GM12878 (cell line): ENCODE results near the gene PIEZO2. TPM values are rescaled to one million over a fixed set of nuclear protein-coding genes. Genes with fewer than 3 reads are reported as not detected.

Experiments
- ATAC-seq: fragments of 200-7000 bp; cut with Tn5 transposase; 3 replicates; pipeline ENCODE4 v1.9.1; 2020; ENCODE audit warnings: mild to moderate bottlenecking, moderate library complexity
- BruUV-seq: library from RNA; stranded (reverse); fragments of 400-500 nt; replicated peaks from 2 replicates; lab custom pipeline; 2021; lab: Mats Ljungman, UMichigan
- CTCF ChIA-PET: fragments of 300-600 bp; sonication (Branson Sonifier 250); formaldehyde crosslinking; extraction: SDS; loops from one replicate; lab custom pipeline; 2021; ENCODE audit warnings: inconsistent platforms; lab: Yijun Ruan, JAX
- POLR2A ChIA-PET: fragments of 350-600 bp; formaldehyde crosslinking; extraction: SDS; loops from one replicate; lab custom pipeline; 2021; ENCODE audit warnings: inconsistent platforms; lab: Charles Lee
- RAD21 ChIA-PET: fragments of 300-600 bp; sonication (Branson Sonifier 250); formaldehyde crosslinking; loops from one replicate; lab custom pipeline; 2023; ENCODE audit warnings: antibody characterized with exemption; ENCODE audit not compliant: unreplicated experiment; lab: Charles Lee
- SMC1A ChIA-PET: fragments of 300-600 bp; sonication (Branson Sonifier 250); formaldehyde crosslinking; loops from one replicate; lab custom pipeline; 2023; ENCODE audit not compliant: unreplicated experiment, uncharacterized antibody; lab: Charles Lee
- DNase-seq: peaks from one replicate; pipeline ENCODE4 v3.0.0-alpha.2; 2011; ENCODE audit warnings: low read depth, low spot score
- FAIRE-seq: peaks from 3 replicates; lab custom pipeline; 2011; peaks lifted over from hg19 to GRCh38; lab: Jason Lieb, UNC
- H2AFZ ChIP-seq: 2 replicates; pipeline ENCODE4 v1.6.0; 2011; ENCODE audit warnings: low read depth, low read length, control low read depth; ENCODE audit not compliant: control insufficient read depth
- H3K27ac ChIP-seq: 2 replicates; pipeline ENCODE4 v1.5.1; 2011; ENCODE audit warnings: control low read depth; ENCODE audit not compliant: control insufficient read depth, insufficient read depth
- H3K27me3 ChIP-seq, 2 experiments: replicated peaks in 1 of 2; 2 replicates each; pipeline versions ENCODE4 v1.6.0 to v1.6.1; 2011; ENCODE audit warnings: low read length in 1 of 2; ENCODE audit not compliant: control insufficient read depth in 2 of 2, insufficient read depth in 2 of 2
- H3K36me3 ChIP-seq, 2 experiments: 2 replicates each; pipeline ENCODE4 v1.5.1; 2011; ENCODE audit warnings: low read length in 1 of 2; ENCODE audit not compliant: control insufficient read depth in 2 of 2, insufficient read depth in 2 of 2
- H3K4me1 ChIP-seq: 2 replicates; pipeline ENCODE4 v1.6.1; 2011; ENCODE audit warnings: mild to moderate bottlenecking, low read length, moderate library complexity, mixed read lengths; ENCODE audit not compliant: control insufficient read depth, insufficient read depth
- H3K4me2 ChIP-seq: 2 replicates; pipeline ENCODE4 v1.6.0; 2011; ENCODE audit warnings: control low read depth; ENCODE audit not compliant: control insufficient read depth, insufficient read depth
- H3K4me3 ChIP-seq: fragments of 200-600 bp; sonication (generic); 2 replicates; pipeline ENCODE4 v1.5.1; 2016
- H3K79me2 ChIP-seq: 2 replicates; pipeline ENCODE4 v1.6.0; 2011; ENCODE audit warnings: low read length; ENCODE audit not compliant: control insufficient read depth, insufficient read depth
- H3K9ac ChIP-seq: 2 replicates; pipeline ENCODE4 v1.8.0; 2011; ENCODE audit warnings: low read length, control low read depth, mixed read lengths; ENCODE audit not compliant: control insufficient read depth, insufficient read depth
- H3K9me3 ChIP-seq: replicated peaks from 3 replicates; pipeline ENCODE4 v1.5.1; 2011; ENCODE audit warnings: mild to moderate bottlenecking, low read length; ENCODE audit not compliant: control insufficient read depth, insufficient read depth
- H4K20me1 ChIP-seq: 2 replicates; pipeline ENCODE4 v1.6.0; 2011; ENCODE audit not compliant: control insufficient read depth, insufficient read depth
- ASH2L ChIP-seq: fragments of 300-600, 200-600 bp; sonication (generic); IDR thresholded peaks from 2 replicates; pipeline ENCODE4 v1.6.1; 2017; ENCODE audit warnings: low read depth, mild to moderate bottlenecking, borderline replicate concordance
- BACH1 ChIP-seq: fragments of 450-650 bp; IDR thresholded peaks from 2 replicates; pipeline ENCODE4 v1.6.1; 2017; ENCODE audit warnings: mild to moderate bottlenecking, borderline replicate concordance
- CREM ChIP-seq: IDR thresholded peaks from 2 replicates; pipeline ENCODE4 v1.6.1; 2014; ENCODE audit warnings: antibody characterized with exemption, low read depth
- EP300 ChIP-seq, 2 experiments: fragments of 150-350 bp in 1 of 2; IDR thresholded peaks; 2 replicates each; pipeline ENCODE4 v1.6.1; 2011 to 2012; ENCODE audit warnings: low read depth in 2 of 2, low read length in 2 of 2, borderline replicate concordance in 1 of 2, improper control_type of control experiment in 1 of 2, inconsistent platforms in 1 of 2; ENCODE audit not compliant: control insufficient read depth in 1 of 2
- HDGF ChIP-seq: fragments of 450-650 bp; IDR thresholded peaks from 2 replicates; pipeline ENCODE4 v1.6.1; 2016; ENCODE audit warnings: antibody characterized with exemption
- MEF2B ChIP-seq: fragments of 450-650 bp; IDR thresholded peaks from 2 replicates; pipeline ENCODE4 v1.6.1; 2018; ENCODE audit warnings: mild to moderate bottlenecking, moderate library complexity; ENCODE audit not compliant: partially characterized antibody, poor library complexity, severe bottlenecking
- MXI1 ChIP-seq: fragments of 150-350 bp; IDR thresholded peaks from 2 replicates; pipeline ENCODE4 v1.6.1; 2011; ENCODE audit warnings: low read depth, mild to moderate bottlenecking, inconsistent platforms, low read length, improper control_type of control experiment
- NR2C1 ChIP-seq: fragments of 450-650 bp; IDR thresholded peaks from 2 replicates; pipeline ENCODE4 v1.6.1; 2017; ENCODE audit warnings: antibody characterized with exemption, mild to moderate bottlenecking, moderate library complexity
- RELA ChIP-seq: fragments of 450-650 bp; IDR thresholded peaks from 2 replicates; pipeline ENCODE4 v1.8.0; 2014; ENCODE audit warnings: borderline replicate concordance; ENCODE audit not compliant: partially characterized antibody
- RUNX3 ChIP-seq: IDR thresholded peaks from 2 replicates; pipeline ENCODE4 v1.6.1; 2012; ENCODE audit warnings: low read length, inconsistent platforms
- SPI1 ChIP-seq: IDR thresholded peaks from 2 replicates; pipeline ENCODE4 v1.6.1; 2011; ENCODE audit warnings: low read depth, mild to moderate bottlenecking, low read length, moderate library complexity, borderline replicate concordance; ENCODE audit not compliant: insufficient read depth
- SREBF1 ChIP-seq: IDR thresholded peaks from 2 replicates; pipeline ENCODE4 v1.6.1; 2012; ENCODE audit warnings: mild to moderate bottlenecking, low read length
- TBL1XR1 ChIP-seq: IDR thresholded peaks from 2 replicates; pipeline ENCODE4 v1.6.1; 2012; ENCODE audit warnings: low read depth, low read length, improper control_type of control experiment
- WGBS: methylation state at CpG from one replicate; pipeline ENCODE4 v1.1.6; 2016; ENCODE audit warnings: low lambda C conversion rate; ENCODE audit not compliant: insufficient replicate concordance, insufficient coverage; ENCODE audit errors: missing lambda C conversion rate; 5-methylcytosine and 5-hydroxymethylcytosine counted together
- in situ Hi-C: fragments of 300-500 bp; cut with MboI; formaldehyde crosslinking; loops from 9 replicates; pipeline ENCODE4 v1.14.3; 2018; ENCODE audit warnings: mixed read lengths
- intact Hi-C: fragments of 100-400 bp; cut with micrococcal nuclease; formaldehyde crosslinking; loops from one replicate; pipeline ENCODE4 v1.14.2; 2022; ENCODE audit not compliant: unreplicated experiment
- polyA plus RNA-seq, 11 experiments: library from polyadenylated mRNA; depleted of rRNA in 4 of 11; unstranded in 6 of 11; stranded (reverse) in 5 of 11; fragments of >200 nt; fragmentation: Nextera tagmentation in 4 of 11; fragmentation: Illumina TruSeq in 1 of 11; extraction: Ambion mirVana in 4 of 11; extraction: Trizol in 1 of 11; gene quantifications; 1 replicate in 1 of 11; 2 replicates in 10 of 11; pipeline versions ENCODE4 v1.2.1 to v1.2.3, GENCODE V29; 2011 to 2016; ENCODE audit warnings: inconsistent platforms in 2 of 11, missing spikeins in 2 of 11, low read depth in 1 of 11
- total RNA-seq, 4 experiments: library from RNA; depleted of rRNA in 3 of 4; stranded (reverse); fragments of >200 nt in 3 of 4; fragmentation: Illumina TruSeq in 1 of 4; extraction: Trizol in 1 of 4; gene quantifications; 2 replicates each; pipeline versions ENCODE4 v1.2.1 to v1.2.3, GENCODE V29; 2013 to 2021
- TF ChIP-seq, protein P1 (sequence below), 3 experiments: IDR thresholded peaks in 2 of 3; conservative IDR thresholded peaks in 1 of 3; 2 replicates each; pipeline ENCODE4 v1.5.1; 2011; ENCODE audit warnings: low read depth in 3 of 3, low read length in 3 of 3, mild to moderate bottlenecking in 3 of 3, control low read depth in 2 of 3, moderate library complexity in 2 of 3, inconsistent platforms in 1 of 3, mixed read lengths in 1 of 3; ENCODE audit not compliant: control insufficient read depth in 2 of 3, insufficient read depth in 1 of 3; ENCODE audit errors: extremely low read depth in 1 of 3

The PIEZO2 gene
- total and polyA plus RNA-seq, 10 of the 15 experiments (the other 5 are each of a cell fraction or from before 2014, with no cell fraction given), result 6.7 to 42.3 (median 27.4) TPM

DNA sequence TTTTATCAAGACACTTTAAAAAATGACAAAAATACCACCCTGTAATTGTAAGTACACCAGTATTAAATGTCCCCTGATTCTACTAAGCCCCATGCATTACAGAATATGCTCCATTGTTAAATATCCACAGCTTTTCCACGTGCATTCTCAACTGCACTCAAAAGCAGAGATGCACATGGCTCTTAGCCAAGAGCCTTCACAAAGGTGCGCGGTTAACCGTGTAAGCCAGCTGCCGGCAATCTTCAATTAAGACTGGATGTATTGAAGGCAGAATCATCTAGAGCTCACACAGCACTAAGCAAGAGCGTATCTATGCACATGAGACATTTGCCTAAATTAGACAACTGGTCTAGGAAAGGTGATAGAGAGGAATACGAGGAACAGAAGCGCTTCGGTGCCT lies 345.2 kb downstream of the PIEZO2 start:
- CTCF ChIA-PET, result interaction anchor here (1.1 kb wide), 1 partner anchor 350 kb away, joined by 3 read pairs; no protein-coding TSS in a partner anchor
- SMC1A ChIA-PET, result no interaction called here
- DNase-seq, result no peak
- H3K79me2 ChIP-seq, result no peaks in the 10 kb centered on the region
- H3K4me1 ChIP-seq, result no peaks in the 10 kb centered on the region
- no peaks in the 10 kb centered on the region for H3K27me3 ChIP-seq
- FAIRE-seq, result no peak
- no peak for ATAC-seq
- no peak overlapping the region for H3K4me2 ChIP-seq
- H2AFZ ChIP-seq, result no peak overlapping the region
- peaks cover 0 to 25% of the 10 kb centered on the region in 2 experiments; a peak in 2 of 4 replicates for H3K36me3 ChIP-seq
- RAD21 ChIA-PET, result no interaction called here
- no peaks in the 10 kb centered on the region for H4K20me1 ChIP-seq
- WGBS, result 81% methylated on average over 9 of the region's 9 CpGs
- H3K27ac ChIP-seq, result no peak overlapping the region
- no peak overlapping the region for H3K4me3 ChIP-seq
- POLR2A ChIA-PET, result no interaction called here
- no TSS peak for BruUV-seq
- no peak for TF ChIP-seq SREBF1
- no peak for TF ChIP-seq NR2C1
- no peak for TF ChIP-seq CREM
- TF ChIP-seq MEF2B, result no peak
- no peak for TF ChIP-seq ASH2L
- TF ChIP-seq MXI1, result no peak
- TF ChIP-seq RELA, result no peak
- TF ChIP-seq SPI1, result no peak
- TF ChIP-seq, protein P1, sequence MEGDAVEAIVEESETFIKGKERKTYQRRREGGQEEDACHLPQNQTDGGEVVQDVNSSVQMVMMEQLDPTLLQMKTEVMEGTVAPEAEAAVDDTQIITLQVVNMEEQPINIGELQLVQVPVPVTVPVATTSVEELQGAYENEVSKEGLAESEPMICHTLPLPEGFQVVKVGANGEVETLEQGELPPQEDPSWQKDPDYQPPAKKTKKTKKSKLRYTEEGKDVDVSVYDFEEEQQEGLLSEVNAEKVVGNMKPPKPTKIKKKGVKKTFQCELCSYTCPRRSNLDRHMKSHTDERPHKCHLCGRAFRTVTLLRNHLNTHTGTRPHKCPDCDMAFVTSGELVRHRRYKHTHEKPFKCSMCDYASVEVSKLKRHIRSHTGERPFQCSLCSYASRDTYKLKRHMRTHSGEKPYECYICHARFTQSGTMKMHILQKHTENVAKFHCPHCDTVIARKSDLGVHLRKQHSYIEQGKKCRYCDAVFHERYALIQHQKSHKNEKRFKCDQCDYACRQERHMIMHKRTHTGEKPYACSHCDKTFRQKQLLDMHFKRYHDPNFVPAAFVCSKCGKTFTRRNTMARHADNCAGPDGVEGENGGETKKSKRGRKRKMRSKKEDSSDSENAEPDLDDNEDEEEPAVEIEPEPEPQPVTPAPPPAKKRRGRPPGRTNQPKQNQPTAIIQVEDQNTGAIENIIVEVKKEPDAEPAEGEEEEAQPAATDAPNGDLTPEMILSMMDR (IDR thresholded peaks at IDR 0.05 in 2 of 3, conservative IDR thresholded peaks at IDR 0.05 in 1 of 3; ENCODE audit: control insufficient read depth in 2 of 3, extremely low read depth in 1 of 3, insufficient read depth in 1 of 3, low read depth in 3 of 3, low read length in 3 of 3), result no peak
- no peak for TF ChIP-seq BACH1
- TF ChIP-seq TBL1XR1, result no peak
- TF ChIP-seq RUNX3, result no peak
- no peak for TF ChIP-seq HDGF
- no peak for TF ChIP-seq EP300 (IDR thresholded peaks at IDR 0.05; ENCODE audit: borderline replicate concordance in 1 of 2, control insufficient read depth in 1 of 2, low read depth in 2 of 2, low read length in 2 of 2)
- no peaks in the 10 kb centered on the region for H3K9me3 ChIP-seq
- intact Hi-C loops, result no loop called here
- no peak overlapping the region for H3K9ac ChIP-seq
- in situ Hi-C loops, result no loop called here
